Nephron progenitor cell (in vitro differentiated cells): Measurements from ENCODE around the gene SUN5.

Experiments
- DNase-seq: peaks from one replicate; pipeline ENCODE4 v3.0.0; 2021
- H3K27ac Mint-ChIP-seq: 2 replicates; pipeline ENCODE4 v1.8.0; 2021; ENCODE audit warnings: mild to moderate bottlenecking, moderate library complexity, mixed read lengths
- H3K27me3 Mint-ChIP-seq: 2 replicates; pipeline ENCODE4 v1.8.0; 2021; ENCODE audit warnings: mild to moderate bottlenecking, low read depth, mixed read lengths; ENCODE audit not compliant: poor library complexity
- H3K36me3 Mint-ChIP-seq: 2 replicates; pipeline ENCODE4 v1.8.0; 2021; ENCODE audit warnings: low read depth, mixed read lengths
- H3K4me1 Mint-ChIP-seq: 2 replicates; pipeline ENCODE4 v1.8.0; 2021; ENCODE audit warnings: mixed read lengths
- H3K4me3 Mint-ChIP-seq: 2 replicates; pipeline ENCODE4 v1.8.0; 2021; ENCODE audit warnings: mild to moderate bottlenecking, moderate library complexity, mixed read lengths
- H3K9me3 Mint-ChIP-seq: 2 replicates; pipeline ENCODE4 v1.8.0; 2021; ENCODE audit warnings: mild to moderate bottlenecking, moderate library complexity, mixed read lengths
- CTCF ChIP-seq: fragments of 200-600 bp; sonication (generic); IDR thresholded peaks from 2 replicates; pipeline ENCODE4 v1.5.0; 2021; ENCODE audit warnings: antibody characterized with exemption

The SUN5 gene

GRCh38 chr20:33033381-33033780 lies 29.1 kb upstream of the SUN5 start:
- TF ChIP-seq CTCF, result no peak
- Mint-ChIP-seq H3K9me3 (no peaks in the 10 kb centered on the region), H3K27ac (no peak overlapping the region), H3K4me1 (no peaks in the 10 kb centered on the region), H3K36me3 (no peaks in the 10 kb centered on the region), H3K27me3 (peaks cover 29% of the 10 kb centered on the region), H3K4me3 (no peak overlapping the region)
- DNase-seq, result no peak

- Mint-ChIP-seq H3K27me3 (peaks cover 22% of the 10 kb centered on the region), H3K36me3 (no peaks in the 10 kb centered on the region), H3K4me1 (no peaks in the 10 kb centered on the region), H3K27ac (peak overlapping the region; percentile 13), H3K4me3 (no peak overlapping the region), H3K9me3 (no peaks in the 10 kb centered on the region)
- no peak for DNase-seq
- TF ChIP-seq CTCF, result no peak
Measured at GRCh38 chr20:33032555-33032954, 28.3 kb upstream of the SUN5 start.

GRCh38 chr20:33031531-33031930 lies 27.3 kb upstream of the SUN5 start, which contains the start of gene BPIFB6:
Gene BPIFB6, plus strand, starts transcription at chr20:33031648. Its CDS starts 0 bp downstream, at chr20:33031648.
- no peaks in the 10 kb centered on the region for H3K9me3 Mint-ChIP-seq
- no peaks in the 10 kb centered on the region for H3K36me3 Mint-ChIP-seq
- H3K4me3 Mint-ChIP-seq, result no peak within 1 kb of the TSS
- no peak for TF ChIP-seq CTCF
- H3K27ac Mint-ChIP-seq, result peak within 1 kb of the TSS; percentile 13
- H3K27me3 Mint-ChIP-seq, result peaks cover 19% of the 10 kb centered on the region
- no peak for DNase-seq
- no peaks in the 10 kb centered on the region for H3K4me1 Mint-ChIP-seq

- Mint-ChIP-seq H3K27me3 (peaks cover 15% of the 10 kb centered on the region), H3K27ac (no peak overlapping the region), H3K4me1 (no peaks in the 10 kb centered on the region), H3K9me3 (no peaks in the 10 kb centered on the region), H3K4me3 (no peak overlapping the region), H3K36me3 (no peaks in the 10 kb centered on the region)
- DNase-seq, result no peak
- no peak for TF ChIP-seq CTCF
Measured at GRCh38 chr20:33030569-33030968, 26.3 kb upstream of the SUN5 start.

- no peak overlapping the region for H3K4me3 Mint-ChIP-seq
- no peaks in the 10 kb centered on the region for H3K4me1 Mint-ChIP-seq
- no peak for DNase-seq
- H3K9me3 Mint-ChIP-seq, result no peaks in the 10 kb centered on the region
- peaks cover 10% of the 10 kb centered on the region for H3K27me3 Mint-ChIP-seq
- H3K36me3 Mint-ChIP-seq, result no peaks in the 10 kb centered on the region
- TF ChIP-seq CTCF, result no peak
- H3K27ac Mint-ChIP-seq, result no peak overlapping the region
Measured at GRCh38 chr20:33030076-33030475, 25.8 kb upstream of the SUN5 start.

- DNase-seq, result no peak
- H3K4me1 Mint-ChIP-seq, result no peaks in the 10 kb centered on the region
- H3K27ac Mint-ChIP-seq, result no peak overlapping the region
- H3K4me3 Mint-ChIP-seq, result no peak overlapping the region
- no peak for TF ChIP-seq CTCF
- H3K36me3 Mint-ChIP-seq, result no peaks in the 10 kb centered on the region
- H3K9me3 Mint-ChIP-seq, result no peaks in the 10 kb centered on the region
- H3K27me3 Mint-ChIP-seq, result peaks cover 6% of the 10 kb centered on the region
Measured at GRCh38 chr20:33028875-33029274, 24.6 kb upstream of the SUN5 start.
